ENCODE results near the gene C11orf65.

- TF ChIP-seq CTCF (IDR thresholded peaks at IDR 0.05; ENCODE audit: low read length): no peak
- TF ChIP-seq EZH2 (optimal IDR thresholded peaks at IDR 0.05; ENCODE audit: low read depth, low read length): no peak
These were observed 15.8 kb upstream of the C11orf65 start for GRCh38 chr11:108483163-108483562.
